CD4-positive, alpha-beta T cell treated with Interleukin-2 at 100 ng/mL for 4 hours (primary cell): ENCODE measurements around the gene D2HGDH.
"Not testable (repeated sequence)": the region's sequence is repeated elsewhere in the genome, so short reads cannot be mapped to it uniquely, and the experiment has no call there.

ENCODE experiments used
- DNase-seq: peaks from one replicate; pipeline ENCODE4 v3.0.0-alpha.2; 2020; ENCODE audit warnings: low spot score

The D2HGDH gene

GRCh38 chr2:241724975-241725870 lies 9.2 kb upstream of the D2HGDH start:
- no peak for DNase-seq

- no peak for DNase-seq
These were observed 8.0 kb upstream of the D2HGDH start for GRCh38 chr2:241726459-241726858.

GRCh38 chr2:241728000-241728399 lies 6.4 kb upstream of the D2HGDH start:
- DNase-seq: no peak

- DNase-seq: no peak
These were observed 5.8 kb upstream of the D2HGDH start for GRCh38 chr2:241728627-241729026.

GRCh38 chr2:241729868-241730267 lies 4.6 kb upstream of the D2HGDH start:
- DNase-seq: no peak

- no peak for DNase-seq
These were observed 3.6 kb upstream of the D2HGDH start for GRCh38 chr2:241730671-241731293.

GRCh38 chr2:241732513-241733186 lies 1.8 kb upstream of the D2HGDH start:
- peak; percentile 56 for DNase-seq

- no peak for DNase-seq
These were observed 831 bp upstream of the D2HGDH start for GRCh38 chr2:241733391-241734207.

- DNase-seq: no peak
These were observed 293 bp upstream of the D2HGDH start for GRCh38 chr2:241734208-241734466.

- DNase-seq: no peak
These were observed 1.7 kb downstream of the D2HGDH start for GRCh38 chr2:241736111-241736510.

GRCh38 chr2:241738040-241738686 lies 3.7 kb downstream of the D2HGDH start:
- DNase-seq: no peak

GRCh38 chr2:241739177-241739576 lies 4.7 kb downstream of the D2HGDH start:
- no peak for DNase-seq

GRCh38 chr2:241739651-241740050 lies 5.2 kb downstream of the D2HGDH start:
- DNase-seq: peak; percentile 31

- DNase-seq: peak; percentile 59
These were observed 6.6 kb downstream of the D2HGDH start for GRCh38 chr2:241741016-241741415.

GRCh38 chr2:241742320-241742939 lies 8.0 kb downstream of the D2HGDH start:
- DNase-seq: no peak

GRCh38 chr2:241743008-241743407 lies 8.6 kb downstream of the D2HGDH start:
- not testable (repeated sequence) for DNase-seq

- DNase-seq: no peak
These were observed 9.2 kb downstream of the D2HGDH start for GRCh38 chr2:241743620-241744019.

- DNase-seq: no peak
These were observed 9.8 kb downstream of the D2HGDH start for GRCh38 chr2:241744028-241744754.

GRCh38 chr2:241745276-241745675 lies 10.8 kb downstream of the D2HGDH start:
- DNase-seq: no peak

GRCh38 chr2:241746084-241746483 lies 11.7 kb downstream of the D2HGDH start:
- DNase-seq: no peak
